Nephron (organoid): ENCODE results near the gene ST8SIA4.

Experiments
- H3K27ac Mint-ChIP-seq, 3 experiments: 2 replicates each; pipeline ENCODE4 v1.8.0; 2020; ENCODE audit warnings: mixed read lengths in 3 of 3, mild to moderate bottlenecking in 2 of 3, moderate library complexity in 1 of 3
- H3K27me3 Mint-ChIP-seq: 2 replicates; pipeline ENCODE4 v1.8.0; 2021; ENCODE audit warnings: low read depth, mild to moderate bottlenecking, moderate library complexity, mixed read lengths
- H3K36me3 Mint-ChIP-seq: 2 replicates; pipeline ENCODE4 v1.8.0; 2020; ENCODE audit warnings: low read depth, mixed read lengths
- H3K4me1 Mint-ChIP-seq: 2 replicates; pipeline ENCODE4 v1.8.0; 2020; ENCODE audit warnings: mixed read lengths
- H3K4me3 Mint-ChIP-seq, 3 experiments: 2 replicates each; pipeline ENCODE4 v1.8.0; 2020; ENCODE audit warnings: mild to moderate bottlenecking in 3 of 3, mixed read lengths in 3 of 3, moderate library complexity in 2 of 3
- H3K9me3 Mint-ChIP-seq: 2 replicates; pipeline ENCODE4 v1.8.0; 2020; ENCODE audit warnings: mixed read lengths
- CTCF ChIP-seq, 3 experiments: fragments of 200-600 bp; sonication (generic); IDR thresholded peaks; one replicate each; pipeline ENCODE4 v1.5.0; 2021; ENCODE audit warnings: antibody characterized with exemption in 3 of 3; ENCODE audit not compliant: unreplicated experiment in 3 of 3

Gene ST8SIA4

GRCh38 chr5:100792781-100793180 is 110.3 kb downstream of the ST8SIA4 start:
- Mint-ChIP-seq H3K27me3 (no peaks in the 10 kb centered on the region), H3K27ac (peak overlapping the region; percentile 63 to 85 (median 79)), H3K9me3 (no peaks in the 10 kb centered on the region), H3K36me3 (no peaks in the 10 kb centered on the region), H3K4me3 (no peak overlapping the region), H3K4me1 (peaks cover 9% of the 10 kb centered on the region)
- TF ChIP-seq CTCF (IDR thresholded peaks at IDR 0.05; ENCODE audit: unreplicated experiment in 3 of 3), result no peak

- no peak overlapping the region for H3K4me3 Mint-ChIP-seq
- no peaks in the 10 kb centered on the region for H3K36me3 Mint-ChIP-seq
- no peaks in the 10 kb centered on the region for H3K9me3 Mint-ChIP-seq
- no peaks in the 10 kb centered on the region for H3K27me3 Mint-ChIP-seq
- peak overlapping the region; percentile 84 to 93 (median 85) for H3K27ac Mint-ChIP-seq
- no peak for TF ChIP-seq CTCF (IDR thresholded peaks at IDR 0.05; ENCODE audit: unreplicated experiment in 3 of 3)
- H3K4me1 Mint-ChIP-seq, result peaks cover 9% of the 10 kb centered on the region
Measured at GRCh38 chr5:100791391-100791790, 111.7 kb downstream of the ST8SIA4 start.

GRCh38 chr5:100790951-100791350 is 112.1 kb downstream of the ST8SIA4 start:
- Mint-ChIP-seq H3K4me1 (peaks cover 9% of the 10 kb centered on the region), H3K27me3 (no peaks in the 10 kb centered on the region), H3K9me3 (no peaks in the 10 kb centered on the region), H3K4me3 (no peak overlapping the region), H3K36me3 (no peaks in the 10 kb centered on the region), H3K27ac (peak overlapping the region; percentile 84 to 93 (median 85))
- no peak for TF ChIP-seq CTCF (IDR thresholded peaks at IDR 0.05; ENCODE audit: unreplicated experiment in 3 of 3)

- TF ChIP-seq CTCF (IDR thresholded peaks at IDR 0.05; ENCODE audit: unreplicated experiment in 3 of 3), result no peak
- Mint-ChIP-seq H3K36me3 (no peaks in the 10 kb centered on the region), H3K9me3 (peaks cover under 1% of the 10 kb centered on the region), H3K4me3 (no peak overlapping the region), H3K27me3 (peaks cover under 1% of the 10 kb centered on the region), H3K27ac (peak overlapping the region; percentile 85 to 93 (median 93)), H3K4me1 (peaks cover 9% of the 10 kb centered on the region)
Measured at GRCh38 chr5:100790170-100790665, 112.9 kb downstream of the ST8SIA4 start.

GRCh38 chr5:100789694-100790093 is 113.4 kb downstream of the ST8SIA4 start:
- peak overlapping the region; percentile 85 to 93 (median 93) for H3K27ac Mint-ChIP-seq
- H3K4me1 Mint-ChIP-seq, result peaks cover 9% of the 10 kb centered on the region
- H3K36me3 Mint-ChIP-seq, result no peaks in the 10 kb centered on the region
- TF ChIP-seq CTCF (IDR thresholded peaks at IDR 0.05; ENCODE audit: unreplicated experiment in 3 of 3), result no peak
- peaks cover 4% of the 10 kb centered on the region for H3K27me3 Mint-ChIP-seq
- no peak overlapping the region for H3K4me3 Mint-ChIP-seq
- peaks cover 5% of the 10 kb centered on the region for H3K9me3 Mint-ChIP-seq

GRCh38 chr5:100788417-100788816 is 114.7 kb downstream of the ST8SIA4 start:
- H3K36me3 Mint-ChIP-seq, result no peaks in the 10 kb centered on the region
- H3K9me3 Mint-ChIP-seq, result peaks cover 13% of the 10 kb centered on the region
- peaks cover 4% of the 10 kb centered on the region for H3K27me3 Mint-ChIP-seq
- peaks cover 9% of the 10 kb centered on the region for H3K4me1 Mint-ChIP-seq
- no peak overlapping the region for H3K4me3 Mint-ChIP-seq
- TF ChIP-seq CTCF (IDR thresholded peaks at IDR 0.05; ENCODE audit: unreplicated experiment in 3 of 3), result no peak
- H3K27ac Mint-ChIP-seq, result peak overlapping the region; percentile 37 to 70 (median 45)
